Neural cell (in vitro differentiated cells): ENCODE results near the gene MYO3A. TPM values are rescaled to one million over a fixed set of nuclear protein-coding genes. Genes with fewer than 3 reads are reported as not detected.

Experiments used
- H2AFZ ChIP-seq: fragments of 200-600, 300-800 bp; sonication (generic), shearing (Covaris generic); 2 replicates; pipeline ENCODE4 v1.6.0; 2014; ENCODE audit warnings: low read depth, mild to moderate bottlenecking, antibody characterized with exemption, low read length, moderate library complexity
- H3F3A ChIP-seq: fragments of 200-600 bp; shearing (Covaris generic); 2 replicates; pipeline ENCODE4 v1.6.1; 2016; ENCODE audit warnings: mild to moderate bottlenecking, moderate library complexity, mixed read lengths, antibody characterized with exemption, low read length; ENCODE audit not compliant: insufficient read depth, poor library complexity, severe bottlenecking
- H3K27ac ChIP-seq: fragments of 200-600, 300-800 bp; sonication (generic), shearing (Covaris generic); 2 replicates; pipeline ENCODE4 v1.5.1; 2014; ENCODE audit warnings: mild to moderate bottlenecking, low read length, moderate library complexity
- H3K27me3 ChIP-seq: fragments of 300-800, 200-600 bp; sonication (generic), shearing (Covaris generic); 2 replicates; pipeline ENCODE4 v1.6.0; 2014; ENCODE audit warnings: mild to moderate bottlenecking, low read depth, low read length, moderate library complexity; ENCODE audit not compliant: insufficient read depth
- H3K36me3 ChIP-seq: fragments of 300-800, 200-600 bp; sonication (generic), shearing (Covaris generic); 2 replicates; pipeline ENCODE4 v1.5.1; 2014; ENCODE audit warnings: mild to moderate bottlenecking, antibody characterized with exemption, low read length, moderate library complexity; ENCODE audit not compliant: insufficient read depth
- H3K4me2 ChIP-seq: fragments of 300-800, 200-600 bp; sonication (generic), shearing (Covaris generic); 2 replicates; pipeline ENCODE4 v1.6.0; 2014; ENCODE audit warnings: mild to moderate bottlenecking, low read length
- H3K4me3 ChIP-seq: fragments of 300-800, 200-600 bp; sonication (generic), shearing (Covaris generic); 2 replicates; pipeline ENCODE4 v1.5.1; 2014; ENCODE audit warnings: mild to moderate bottlenecking, low read length, moderate library complexity
- H3K79me2 ChIP-seq: fragments of 200-600 bp; shearing (Covaris generic); replicated peaks from 2 replicates; pipeline ENCODE4 v1.6.0; 2014; ENCODE audit warnings: mild to moderate bottlenecking, low read length, moderate library complexity; ENCODE audit not compliant: insufficient read depth
- H3K9ac ChIP-seq: fragments of 300-800, 200-600 bp; sonication (generic), shearing (Covaris generic); 2 replicates; pipeline ENCODE4 v1.6.1; 2016; ENCODE audit warnings: mild to moderate bottlenecking, low read length, mixed read lengths
- H3K9me2 ChIP-seq: fragments of 200-600 bp; shearing (Covaris generic); 2 replicates; pipeline ENCODE4 v1.6.1; 2016; ENCODE audit warnings: mild to moderate bottlenecking, low read length, mixed read lengths; ENCODE audit not compliant: insufficient read depth
- H3K9me3 ChIP-seq: fragments of 200-600, 300-800 bp; sonication (generic), shearing (Covaris generic); 2 replicates; pipeline ENCODE4 v1.6.1; 2016; ENCODE audit warnings: mild to moderate bottlenecking, mixed run types, low read length, moderate library complexity, mixed read lengths
- H4K20me1 ChIP-seq: fragments of 200-600 bp; shearing (Covaris generic); 2 replicates; pipeline ENCODE4 v1.6.1; 2016; ENCODE audit warnings: mild to moderate bottlenecking, mixed run types; ENCODE audit not compliant: insufficient read depth
- CTCF ChIP-seq: fragments of 450-650 bp; IDR thresholded peaks from 2 replicates; pipeline ENCODE4 v1.5.1; 2014; ENCODE audit warnings: antibody characterized with exemption, mild to moderate bottlenecking, moderate library complexity; ENCODE audit not compliant: poor library complexity, severe bottlenecking
- EP300 ChIP-seq: fragments of 450-650 bp; conservative IDR thresholded peaks from 2 replicates; pipeline ENCODE4 v1.6.1; 2014; ENCODE audit warnings: antibody characterized with exemption, mild to moderate bottlenecking, moderate library complexity; ENCODE audit not compliant: poor library complexity, severe bottlenecking
- EZH2 ChIP-seq: fragments of 200-600, 300-800 bp; shearing (Covaris generic), sonication (generic); IDR thresholded peaks from 2 replicates; pipeline ENCODE4 v1.6.1; 2014; ENCODE audit warnings: antibody characterized with exemption, low read length, borderline replicate concordance, mild to moderate bottlenecking; ENCODE audit not compliant: insufficient read depth, poor library complexity, severe bottlenecking
- MXI1 ChIP-seq: fragments of 450-650 bp; conservative IDR thresholded peaks from 2 replicates; pipeline ENCODE4 v1.6.1; 2014; ENCODE audit warnings: antibody characterized with exemption, mild to moderate bottlenecking; ENCODE audit not compliant: poor library complexity, severe bottlenecking
- POLR2AphosphoS5 ChIP-seq: IDR thresholded peaks from 2 replicates; pipeline ENCODE4 v1.6.1; 2012
- RAD21 ChIP-seq: fragments of 450-650 bp; conservative IDR thresholded peaks from 2 replicates; pipeline ENCODE4 v1.6.1; 2014; ENCODE audit warnings: antibody characterized with exemption, mild to moderate bottlenecking, moderate library complexity
- REST ChIP-seq: IDR thresholded peaks from 2 replicates; pipeline ENCODE4 v1.6.1; 2012; ENCODE audit warnings: borderline replicate concordance
- SMC3 ChIP-seq: fragments of 450-650 bp; conservative IDR thresholded peaks from 2 replicates; pipeline ENCODE4 v1.6.1; 2014; ENCODE audit warnings: antibody characterized with exemption, mild to moderate bottlenecking, moderate library complexity; ENCODE audit not compliant: poor library complexity
- TAF1 ChIP-seq: IDR thresholded peaks from 2 replicates; pipeline ENCODE4 v1.6.1; 2012; ENCODE audit warnings: low read depth
- polyA plus RNA-seq: library from polyadenylated mRNA; depleted of rRNA; stranded (reverse); fragments of >200 nt; gene quantifications from 2 replicates; pipeline ENCODE4 v1.2.3, GENCODE V29; 2014

MYO3A gene
- polyA plus RNA-seq, 1 donor from 2014 or later: 4.1 TPM

GRCh38 chr10:26199841-26200240 is 265.8 kb downstream of the MYO3A start:
- Histone ChIP-seq H3K27ac (no peak overlapping the region), H3K79me2 (no peaks in the 10 kb centered on the region), H3K4me2 (no peak overlapping the region), H3F3A (no peaks in the 10 kb centered on the region), H2AFZ (no peak overlapping the region), H3K9ac (no peak overlapping the region), H3K9me3 (no peaks in the 10 kb centered on the region), H3K9me2 (no peaks in the 10 kb centered on the region), H4K20me1 (no peaks in the 10 kb centered on the region), H3K36me3 (no peaks in the 10 kb centered on the region), H3K4me3 (no peak overlapping the region), H3K27me3 (no peaks in the 10 kb centered on the region)
- TF ChIP-seq RAD21 (no peak), POLR2AphosphoS5 (no peak), EZH2 (no peak), EP300 (no peak), REST (no peak), TAF1 (no peak), SMC3 (no peak), MXI1 (no peak), CTCF (no peak)

- Histone ChIP-seq H3K9ac (no peak overlapping the region), H3K9me2 (no peaks in the 10 kb centered on the region), H3K27ac (no peak overlapping the region), H3K4me2 (no peak overlapping the region), H3K36me3 (no peaks in the 10 kb centered on the region), H2AFZ (no peak overlapping the region), H3F3A (no peaks in the 10 kb centered on the region), H3K4me3 (no peak overlapping the region), H3K9me3 (no peaks in the 10 kb centered on the region), H3K79me2 (no peaks in the 10 kb centered on the region), H4K20me1 (no peaks in the 10 kb centered on the region), H3K27me3 (no peaks in the 10 kb centered on the region)
- TF ChIP-seq MXI1 (no peak), CTCF (no peak), SMC3 (no peak), EZH2 (no peak), EP300 (no peak), TAF1 (no peak), POLR2AphosphoS5 (no peak), REST (no peak), RAD21 (no peak)
Measured at GRCh38 chr10:26205223-26205622, 271.2 kb downstream of the MYO3A start.
